ENCODE data around the gene SCML1. TPM values are rescaled to one million over a fixed set of nuclear protein-coding genes. Genes with fewer than 3 reads are reported as not detected.

SCML1 gene
- polyA plus RNA-seq, 1 donor (not counting 4 experiments of a cell fraction or from before 2014, with no cell fraction given) = 19.9 TPM

DNA sequence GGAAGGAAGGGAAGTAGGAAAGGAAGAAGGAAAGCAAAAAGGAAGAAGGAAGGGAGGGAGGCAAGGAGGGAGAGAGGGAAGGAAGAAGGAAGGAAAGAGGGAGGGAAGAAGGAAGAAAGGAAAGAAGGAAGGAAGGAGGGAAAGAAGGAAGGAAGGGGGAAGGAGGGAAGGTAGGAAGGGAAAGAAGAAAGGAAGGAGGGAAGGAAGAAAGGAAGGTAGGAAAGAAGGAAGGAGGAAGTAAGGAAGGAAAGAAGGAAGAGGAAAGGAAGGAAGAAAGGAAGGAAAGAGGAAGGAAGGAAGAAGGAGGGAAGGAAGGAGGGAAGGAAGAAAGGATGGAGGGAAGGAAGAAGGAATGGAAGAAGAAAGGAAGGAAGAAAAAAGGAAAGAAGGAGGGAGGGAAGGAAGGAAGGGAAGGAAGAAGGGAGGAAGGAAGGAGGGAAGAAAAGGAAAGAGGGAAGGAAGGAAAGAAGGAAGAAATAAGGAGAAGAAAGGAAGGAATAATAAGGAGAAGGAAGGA is 18.6 kb upstream of the SCML1 start:
- no peak for FAIRE-seq
- H3K9ac ChIP-seq (ENCODE audit: control insufficient read depth, extremely low read depth, insufficient read depth, low read length) = no peak overlapping the region
- H3K27me3 ChIP-seq (ENCODE audit: control insufficient read depth, extremely low read depth, insufficient read depth, low read length) = no peaks in the 10 kb centered on the region
- H3K4me3 ChIP-seq (ENCODE audit: control insufficient read depth in 2 of 3, extremely low read depth in 1 of 3, insufficient read depth in 2 of 3, low read depth in 1 of 3, low read length in 3 of 3) = no peak overlapping the region
- H3K4me1 ChIP-seq (ENCODE audit: control insufficient read depth, extremely low read depth, insufficient read depth, low read length) = no peaks in the 10 kb centered on the region
- no peaks in the 10 kb centered on the region for H3K79me2 ChIP-seq (ENCODE audit: control insufficient read depth, insufficient read depth, low read length)
- H3K9me3 ChIP-seq (ENCODE audit: control insufficient read depth, low read depth, low read length) = no peaks in the 10 kb centered on the region
- no peaks in the 10 kb centered on the region for H3K9me1 ChIP-seq (ENCODE audit: control insufficient read depth, extremely low read depth, insufficient read depth, low read length)
- TF ChIP-seq, protein P1, sequence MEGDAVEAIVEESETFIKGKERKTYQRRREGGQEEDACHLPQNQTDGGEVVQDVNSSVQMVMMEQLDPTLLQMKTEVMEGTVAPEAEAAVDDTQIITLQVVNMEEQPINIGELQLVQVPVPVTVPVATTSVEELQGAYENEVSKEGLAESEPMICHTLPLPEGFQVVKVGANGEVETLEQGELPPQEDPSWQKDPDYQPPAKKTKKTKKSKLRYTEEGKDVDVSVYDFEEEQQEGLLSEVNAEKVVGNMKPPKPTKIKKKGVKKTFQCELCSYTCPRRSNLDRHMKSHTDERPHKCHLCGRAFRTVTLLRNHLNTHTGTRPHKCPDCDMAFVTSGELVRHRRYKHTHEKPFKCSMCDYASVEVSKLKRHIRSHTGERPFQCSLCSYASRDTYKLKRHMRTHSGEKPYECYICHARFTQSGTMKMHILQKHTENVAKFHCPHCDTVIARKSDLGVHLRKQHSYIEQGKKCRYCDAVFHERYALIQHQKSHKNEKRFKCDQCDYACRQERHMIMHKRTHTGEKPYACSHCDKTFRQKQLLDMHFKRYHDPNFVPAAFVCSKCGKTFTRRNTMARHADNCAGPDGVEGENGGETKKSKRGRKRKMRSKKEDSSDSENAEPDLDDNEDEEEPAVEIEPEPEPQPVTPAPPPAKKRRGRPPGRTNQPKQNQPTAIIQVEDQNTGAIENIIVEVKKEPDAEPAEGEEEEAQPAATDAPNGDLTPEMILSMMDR (optimal IDR thresholded peaks at IDR 0.05 in 1 of 3, IDR thresholded peaks at IDR 0.05 in 1 of 3, conservative IDR thresholded peaks at IDR 0.05 in 1 of 3; ENCODE audit: extremely low read depth in 1 of 3, insufficient read depth in 2 of 3, low read length in 3 of 3) = no peak
- TF ChIP-seq EZH2 (IDR thresholded peaks at IDR 0.05; ENCODE audit: low read length) = no peak
- no peak for DNase-seq (ENCODE audit: low read depth, low spot score)
- no peak overlapping the region for H3K4me2 ChIP-seq (ENCODE audit: control insufficient read depth, extremely low read depth, insufficient read depth, low read depth, low read length)
- H4K20me1 ChIP-seq (ENCODE audit: control insufficient read depth, extremely low read depth, insufficient read depth, low read length) = no peaks in the 10 kb centered on the region
- H3K36me3 ChIP-seq (ENCODE audit: control insufficient read depth in 2 of 2, extremely low read depth in 1 of 2, insufficient read depth in 2 of 2, low read length in 2 of 2) = no peaks in the 10 kb centered on the region
- dilution Hi-C loops (cut with MboI; ENCODE audit: extremely low pct_ligation_motif_present, low sequenced_read_pairs) = no loop called here
- H2AFZ ChIP-seq (ENCODE audit: control insufficient read depth, low read length) = no peak overlapping the region
- H3K27ac ChIP-seq (ENCODE audit: control insufficient read depth, insufficient read depth, low read length) = no peak overlapping the region

DNA sequence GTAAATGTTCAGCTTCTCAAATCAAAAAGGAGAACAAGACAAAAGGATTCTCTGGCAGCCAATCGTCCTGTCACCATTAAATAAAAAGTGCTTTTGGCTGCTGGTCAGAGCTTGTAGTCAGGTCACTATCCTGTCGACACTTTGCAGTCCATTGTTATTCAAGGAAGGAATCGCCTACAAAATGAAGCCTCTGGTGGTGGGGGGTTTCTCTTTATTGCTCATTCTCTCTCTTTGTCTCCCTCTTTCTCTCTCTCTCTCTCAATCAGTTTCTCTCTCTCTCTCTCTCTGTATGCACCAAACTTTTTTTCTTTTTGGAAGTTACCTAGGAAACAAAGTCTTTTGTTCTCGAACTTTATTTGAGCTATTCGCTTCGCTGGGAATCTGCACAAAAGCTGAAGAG is 17.6 kb upstream of the SCML1 start:
- no peak overlapping the region for H2AFZ ChIP-seq (ENCODE audit: control insufficient read depth, low read length)
- no peak for FAIRE-seq

More for the DNA sequence above, 17.6 kb upstream of the SCML1 start:
- Histone ChIP-seq H3K27ac (ENCODE audit: control insufficient read depth, insufficient read depth, low read length) (no peak overlapping the region), H3K4me3 (ENCODE audit: control insufficient read depth in 2 of 3, extremely low read depth in 1 of 3, insufficient read depth in 2 of 3, low read depth in 1 of 3, low read length in 3 of 3) (no peak overlapping the region), H4K20me1 (ENCODE audit: control insufficient read depth, extremely low read depth, insufficient read depth, low read length) (no peaks in the 10 kb centered on the region), H3K4me2 (ENCODE audit: control insufficient read depth, extremely low read depth, insufficient read depth, low read depth, low read length) (no peak overlapping the region), H3K4me1 (ENCODE audit: control insufficient read depth, extremely low read depth, insufficient read depth, low read length) (no peaks in the 10 kb centered on the region), H3K27me3 (ENCODE audit: control insufficient read depth, extremely low read depth, insufficient read depth, low read length) (no peaks in the 10 kb centered on the region), H3K9me3 (ENCODE audit: control insufficient read depth, low read depth, low read length) (no peaks in the 10 kb centered on the region), H3K9me1 (ENCODE audit: control insufficient read depth, extremely low read depth, insufficient read depth, low read length) (no peaks in the 10 kb centered on the region), H3K36me3 (ENCODE audit: control insufficient read depth in 2 of 2, extremely low read depth in 1 of 2, insufficient read depth in 2 of 2, low read length in 2 of 2) (no peaks in the 10 kb centered on the region), H3K9ac (ENCODE audit: control insufficient read depth, extremely low read depth, insufficient read depth, low read length) (no peak overlapping the region), H3K79me2 (ENCODE audit: control insufficient read depth, insufficient read depth, low read length) (no peaks in the 10 kb centered on the region)
- DNase-seq (ENCODE audit: low read depth, low spot score) = no peak
- TF ChIP-seq, protein P1 (optimal IDR thresholded peaks at IDR 0.05 in 1 of 3, IDR thresholded peaks at IDR 0.05 in 1 of 3, conservative IDR thresholded peaks at IDR 0.05 in 1 of 3; ENCODE audit: extremely low read depth in 1 of 3, insufficient read depth in 2 of 3, low read length in 3 of 3) = no peak
- TF ChIP-seq EZH2 (IDR thresholded peaks at IDR 0.05; ENCODE audit: low read length) = no peak
- dilution Hi-C loops (cut with MboI; ENCODE audit: extremely low pct_ligation_motif_present, low sequenced_read_pairs) = no loop called here
